Keratinocyte (primary cell): ENCODE data around the gene ZDHHC23. TPM values are rescaled to one million over a fixed set of nuclear protein-coding genes. Genes with fewer than 3 reads are reported as not detected.

Experiments used
- DNase-seq: peaks from one replicate; pipeline ENCODE4 v3.0.0-alpha.2; 2011; ENCODE audit warnings: low read depth, missing footprints, low spot score
- FAIRE-seq: peaks from 2 replicates; lab custom pipeline; 2011; peaks lifted over from hg19 to GRCh38; lab: Jason Lieb, UNC
- H2AFZ ChIP-seq: 2 replicates; pipeline ENCODE4 v1.6.0; 2012; ENCODE audit warnings: low read length, control low read depth, inconsistent platforms; ENCODE audit not compliant: control insufficient read depth
- H3K27ac ChIP-seq: 2 replicates; pipeline ENCODE4 v1.5.1; 2011; ENCODE audit warnings: low read length; ENCODE audit not compliant: control insufficient read depth, insufficient read depth
- H3K27me3 ChIP-seq: 3 replicates; pipeline ENCODE4 v1.6.0; 2011; ENCODE audit warnings: low read length; ENCODE audit not compliant: control insufficient read depth, insufficient read depth; ENCODE audit errors: extremely low read depth
- H3K36me3 ChIP-seq, 2 experiments: 2 replicates in 1 of 2; 3 replicates in 1 of 2; pipeline ENCODE4 v1.5.1; 2011; ENCODE audit warnings: low read length in 2 of 2, mild to moderate bottlenecking in 1 of 2; ENCODE audit not compliant: control insufficient read depth in 2 of 2, insufficient read depth in 2 of 2; ENCODE audit errors: extremely low read depth in 1 of 2
- H3K4me1 ChIP-seq: 3 replicates; pipeline ENCODE4 v1.5.1; 2011; ENCODE audit warnings: low read length; ENCODE audit not compliant: control insufficient read depth, insufficient read depth; ENCODE audit errors: extremely low read depth
- H3K4me2 ChIP-seq: 3 replicates; pipeline ENCODE4 v1.6.0; 2011; ENCODE audit warnings: low read depth, low read length; ENCODE audit not compliant: control insufficient read depth, insufficient read depth; ENCODE audit errors: extremely low read depth
- H3K4me3 ChIP-seq, 3 experiments: fragments of 200-600 bp in 1 of 3; sonication (generic) in 1 of 3; 2 replicates in 2 of 3; 3 replicates in 1 of 3; pipeline ENCODE4 v1.5.1; 2011 to 2016; ENCODE audit warnings: low read length in 3 of 3, mild to moderate bottlenecking in 3 of 3, control low read depth in 2 of 3, inconsistent platforms in 1 of 3, low read depth in 1 of 3, mixed read lengths in 1 of 3, mixed run types in 1 of 3, moderate library complexity in 1 of 3; ENCODE audit not compliant: control insufficient read depth in 2 of 3, insufficient read depth in 2 of 3; ENCODE audit errors: extremely low read depth in 1 of 3
- H3K79me2 ChIP-seq: 2 replicates; pipeline ENCODE4 v1.6.0; 2012; ENCODE audit warnings: low read length; ENCODE audit not compliant: control insufficient read depth, insufficient read depth
- H3K9ac ChIP-seq: 3 replicates; pipeline ENCODE4 v1.6.0; 2011; ENCODE audit warnings: low read length; ENCODE audit not compliant: control insufficient read depth, insufficient read depth; ENCODE audit errors: extremely low read depth
- H3K9me1 ChIP-seq: 3 replicates; pipeline ENCODE4 v1.6.0; 2011; ENCODE audit warnings: low read length; ENCODE audit not compliant: control insufficient read depth, insufficient read depth; ENCODE audit errors: extremely low read depth
- H3K9me3 ChIP-seq: 2 replicates; pipeline ENCODE4 v1.5.1; 2012; ENCODE audit warnings: low read depth, low read length; ENCODE audit not compliant: control insufficient read depth
- H4K20me1 ChIP-seq: 3 replicates; pipeline ENCODE4 v1.6.0; 2011; ENCODE audit warnings: low read length; ENCODE audit not compliant: control insufficient read depth, insufficient read depth; ENCODE audit errors: extremely low read depth
- CTCF ChIP-seq, 3 experiments: IDR thresholded peaks in 1 of 3; conservative IDR thresholded peaks in 1 of 3; optimal IDR thresholded peaks in 1 of 3; 2 replicates in 2 of 3; 3 replicates in 1 of 3; pipeline versions ENCODE3 to v1.5.1; 2011; ENCODE audit warnings: low read length in 3 of 3, mild to moderate bottlenecking in 3 of 3, moderate library complexity in 2 of 3, control low read depth in 1 of 3, inconsistent platforms in 1 of 3; ENCODE audit not compliant: insufficient read depth in 2 of 3; ENCODE audit errors: extremely low read depth in 1 of 3
- EZH2 ChIP-seq: IDR thresholded peaks from one replicate; pipeline ENCODE4 v1.6.1; 2012; ENCODE audit warnings: inconsistent platforms, mild to moderate bottlenecking, low read length, moderate library complexity
- dilution Hi-C: fragments of 300-500 bp; cut with MboI; formaldehyde crosslinking; loops from one replicate; pipeline ENCODE4 v1.7.0; 2020; ENCODE audit warnings: low sequenced_read_pairs; ENCODE audit not compliant: extremely low pct_ligation_motif_present
- polyA plus RNA-seq, 5 experiments: library from polyadenylated mRNA; depleted of rRNA in 3 of 5; stranded (reverse) in 3 of 5; stranded (forward) in 1 of 5; unstranded in 1 of 5; fragments of >200 nt; gene quantifications; 1 replicate in 1 of 5; 2 replicates in 3 of 5; 3 replicates in 1 of 5; pipeline versions ENCODE4 v1.2.1 to v1.2.3, GENCODE V29; 2011 to 2012; ENCODE audit warnings: missing spikeins in 2 of 5, low read depth in 1 of 5, low replicate concordance in 1 of 5

The ZDHHC23 gene
- polyA plus RNA-seq, 1 donor (not counting 4 experiments of a cell fraction or from before 2014, with no cell fraction given) = 2.3 TPM

GRCh38 chr3:113966172-113966571 lies 18.4 kb downstream of the ZDHHC23 start:
- Histone ChIP-seq H3K9me3 (no peaks in the 10 kb centered on the region), H2AFZ (no peak overlapping the region), H3K27ac (no peak overlapping the region), H3K36me3 (no peaks in the 10 kb centered on the region), H3K79me2 (no peaks in the 10 kb centered on the region), H3K4me3 (no peak overlapping the region), H3K4me2 (no peak overlapping the region), H3K27me3 (no peaks in the 10 kb centered on the region), H3K4me1 (no peaks in the 10 kb centered on the region), H3K9ac (no peak overlapping the region), H4K20me1 (no peaks in the 10 kb centered on the region), H3K9me1 (no peaks in the 10 kb centered on the region)
- dilution Hi-C loops = no loop called here
- no peak for FAIRE-seq
- no peak for DNase-seq
- TF ChIP-seq EZH2 (no peak), CTCF (optimal IDR thresholded peaks at IDR 0.05 in 1 of 3, IDR thresholded peaks at IDR 0.05 in 1 of 3, conservative IDR thresholded peaks at IDR 0.05 in 1 of 3; ENCODE audit: extremely low read depth in 1 of 3, insufficient read depth in 2 of 3, low read length in 3 of 3) (no peak)

DNA sequence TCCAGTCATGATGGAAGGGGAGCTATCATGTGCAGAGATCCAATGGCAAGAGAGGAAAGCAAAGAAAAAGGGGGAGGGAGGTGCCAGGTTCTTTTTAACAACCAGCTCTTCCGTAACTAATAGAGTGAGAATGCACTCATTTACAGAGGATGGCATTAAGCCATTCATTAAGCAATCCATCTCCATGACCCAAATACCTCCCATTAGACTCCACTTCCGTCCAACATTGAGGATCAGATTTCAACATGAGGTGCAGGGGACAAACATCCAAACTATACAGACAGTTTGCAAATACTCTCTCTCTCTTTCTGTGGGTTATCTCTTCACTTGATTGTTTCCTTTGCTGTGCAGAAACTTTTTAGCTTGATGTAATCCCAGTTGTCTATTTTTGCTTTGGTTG lies 21.2 kb downstream of the ZDHHC23 start:
- no peak for DNase-seq
- Histone ChIP-seq H3K4me1 (no peaks in the 10 kb centered on the region), H3K27me3 (no peaks in the 10 kb centered on the region), H4K20me1 (no peaks in the 10 kb centered on the region), H3K4me3 (no peak overlapping the region), H3K79me2 (no peaks in the 10 kb centered on the region), H3K9me3 (no peaks in the 10 kb centered on the region), H3K9me1 (no peaks in the 10 kb centered on the region), H3K27ac (no peak overlapping the region), H3K36me3 (no peaks in the 10 kb centered on the region), H2AFZ (no peak overlapping the region), H3K4me2 (no peak overlapping the region), H3K9ac (no peak overlapping the region)
- dilution Hi-C loops = no loop called here
- no peak for TF ChIP-seq CTCF (optimal IDR thresholded peaks at IDR 0.05 in 1 of 3, IDR thresholded peaks at IDR 0.05 in 1 of 3, conservative IDR thresholded peaks at IDR 0.05 in 1 of 3; ENCODE audit: extremely low read depth in 1 of 3, insufficient read depth in 2 of 3, low read length in 3 of 3)
- no peak for TF ChIP-seq EZH2
- FAIRE-seq = no peak
